ENCODE measurements around the gene SIAH2.

Gene SIAH2

DNA sequence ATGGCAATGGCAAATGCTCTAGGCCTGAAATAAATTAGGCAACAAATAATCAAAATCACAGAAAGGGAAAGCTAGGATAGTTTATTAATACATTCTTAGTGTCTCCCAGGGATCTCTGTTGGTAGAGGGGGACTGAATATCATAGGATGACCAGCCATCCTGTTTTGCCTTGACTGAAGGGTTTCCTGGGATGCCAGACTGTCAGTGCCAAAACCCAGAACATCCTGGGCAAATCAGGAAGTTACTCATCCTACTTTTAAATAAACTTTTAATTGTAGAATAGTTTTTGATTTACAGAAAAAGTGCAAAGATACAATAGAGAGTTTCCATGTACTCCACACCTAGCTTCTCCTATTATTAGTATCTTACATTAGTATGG, 21.8 kb upstream of the SIAH2 start:
- TF ChIP-seq GATA3 (IDR thresholded peaks at IDR 0.05; ENCODE audit: low read depth, low read length) (no peak), GATA2 (IDR thresholded peaks at IDR 0.05; ENCODE audit: low read depth, low read length) (no peak)

DNA sequence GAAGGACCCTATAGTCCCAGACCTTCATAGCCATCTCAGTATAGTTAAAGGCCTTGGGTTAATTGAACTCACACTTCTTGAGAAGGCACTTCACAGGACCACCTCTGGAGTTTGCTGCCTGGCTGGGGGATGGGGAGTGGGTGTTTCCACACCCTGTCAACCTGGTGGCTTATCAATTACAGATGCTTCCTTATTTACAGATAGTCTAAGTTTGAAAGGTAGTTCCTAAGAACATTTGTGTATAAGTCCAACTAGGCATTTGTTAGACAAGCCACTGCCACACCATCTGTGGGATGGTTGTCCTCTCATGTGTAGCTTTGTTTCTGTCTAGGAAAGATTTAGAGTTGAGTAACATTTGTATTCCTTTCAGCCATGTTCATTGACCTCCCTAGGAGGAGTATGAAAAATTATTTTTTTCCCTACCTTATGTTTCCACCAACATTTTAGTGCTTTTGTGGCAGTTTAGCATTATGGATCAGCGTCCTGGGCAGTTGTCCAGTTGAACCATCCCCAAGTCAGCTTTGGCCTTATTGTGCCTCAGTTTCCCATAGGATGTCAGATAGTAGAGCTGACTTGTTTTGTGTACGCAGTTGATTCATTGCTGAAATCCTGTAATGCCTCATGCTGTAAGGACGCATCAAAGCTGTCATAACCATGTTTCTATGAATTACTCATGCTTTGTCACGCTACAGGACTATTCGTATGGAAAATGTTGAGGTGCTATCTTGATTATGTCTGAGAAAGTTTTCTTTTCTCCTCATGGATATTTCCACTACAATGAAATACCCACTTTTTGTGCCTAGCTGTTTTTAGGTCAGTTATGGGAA, 21.2 kb upstream of the SIAH2 start:
- TF ChIP-seq GATA3 (IDR thresholded peaks at IDR 0.05; ENCODE audit: low read depth, low read length) (no peak), GATA2 (IDR thresholded peaks at IDR 0.05; ENCODE audit: low read depth, low read length) (no peak)

DNA sequence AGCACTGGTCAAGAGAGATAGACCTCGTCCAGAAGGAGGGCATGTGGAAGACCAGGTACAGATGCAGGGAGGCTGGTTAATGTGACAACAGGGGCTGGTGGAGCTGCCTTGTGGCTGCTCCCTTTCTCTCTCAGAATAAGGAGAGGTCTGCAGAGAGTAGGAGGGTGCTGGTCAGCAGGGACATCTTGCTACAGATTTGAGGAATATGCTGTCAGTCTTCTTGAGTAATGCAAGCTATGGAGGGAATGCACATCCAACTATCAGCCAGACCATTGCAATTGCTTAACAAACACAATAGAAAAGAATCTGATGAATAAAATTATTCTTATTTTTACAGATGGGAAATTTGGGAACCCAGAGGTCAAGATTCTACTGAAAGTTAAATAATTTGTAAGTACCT, 20.3 kb upstream of the SIAH2 start:
- no peak for TF ChIP-seq GATA2 (IDR thresholded peaks at IDR 0.05; ENCODE audit: low read depth, low read length)
- no peak for TF ChIP-seq GATA3 (IDR thresholded peaks at IDR 0.05; ENCODE audit: low read depth, low read length)

DNA sequence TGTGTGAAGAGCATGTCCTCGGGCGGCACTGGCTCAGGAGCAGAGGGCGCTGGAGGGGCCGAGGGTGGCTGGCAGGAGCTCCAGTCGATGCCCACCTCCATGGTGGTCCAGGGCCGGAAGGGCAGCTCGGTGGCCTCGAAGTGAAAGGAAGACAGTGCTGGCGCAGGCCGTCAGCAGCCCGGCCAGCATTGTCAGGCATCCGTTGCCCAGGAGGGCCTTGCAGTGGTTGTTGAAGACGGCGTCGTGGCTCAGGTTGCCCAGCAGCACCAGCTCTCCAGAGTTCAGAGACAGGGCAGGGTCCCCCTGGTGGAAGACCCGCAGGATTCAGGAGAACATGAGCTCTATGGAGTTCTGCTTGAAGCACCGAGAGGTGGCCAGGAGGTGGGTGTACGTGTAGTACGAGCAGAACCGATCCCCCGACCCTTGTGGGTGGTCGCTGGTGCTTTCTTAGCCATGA, 16.5 kb upstream of the SIAH2 start:
- TF ChIP-seq GATA3 (IDR thresholded peaks at IDR 0.05; ENCODE audit: low read depth, low read length), result no peak
- TF ChIP-seq GATA2 (IDR thresholded peaks at IDR 0.05; ENCODE audit: low read depth, low read length), result no peak

DNA sequence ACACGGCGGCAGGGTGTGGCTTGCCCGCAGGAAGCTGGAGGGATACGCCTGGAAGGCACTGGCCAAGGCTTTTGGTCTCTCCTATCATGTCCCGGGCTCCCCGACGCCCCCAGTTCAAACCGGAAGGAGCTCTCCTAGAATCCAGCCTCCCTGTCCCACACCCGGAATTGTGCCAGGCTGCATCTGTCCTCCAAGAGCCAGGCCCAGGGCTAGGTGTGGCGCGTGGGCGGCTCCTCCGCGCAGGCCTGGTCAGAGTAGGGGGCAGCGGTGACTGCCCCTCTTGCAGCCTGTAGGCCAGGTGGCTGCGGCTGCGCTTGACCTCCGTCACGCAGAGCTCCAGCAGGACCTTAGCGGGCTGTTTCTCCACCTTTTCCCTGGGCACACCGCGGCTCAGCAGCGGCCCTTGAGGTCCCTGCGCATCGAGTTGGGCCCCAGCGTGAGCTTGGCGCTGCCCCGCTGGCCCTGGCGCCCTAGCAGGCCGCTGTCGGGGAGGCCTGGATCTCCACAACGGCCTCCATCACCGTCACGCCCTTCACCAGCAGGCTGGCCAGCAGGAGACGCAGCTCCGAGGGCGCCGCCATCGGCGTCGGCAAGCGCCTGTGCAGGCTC, 15.9 kb upstream of the SIAH2 start:
- TF ChIP-seq GATA3 (IDR thresholded peaks at IDR 0.05; ENCODE audit: low read depth, low read length), result no peak
- TF ChIP-seq GATA2 (IDR thresholded peaks at IDR 0.05; ENCODE audit: low read depth, low read length), result no peak

DNA sequence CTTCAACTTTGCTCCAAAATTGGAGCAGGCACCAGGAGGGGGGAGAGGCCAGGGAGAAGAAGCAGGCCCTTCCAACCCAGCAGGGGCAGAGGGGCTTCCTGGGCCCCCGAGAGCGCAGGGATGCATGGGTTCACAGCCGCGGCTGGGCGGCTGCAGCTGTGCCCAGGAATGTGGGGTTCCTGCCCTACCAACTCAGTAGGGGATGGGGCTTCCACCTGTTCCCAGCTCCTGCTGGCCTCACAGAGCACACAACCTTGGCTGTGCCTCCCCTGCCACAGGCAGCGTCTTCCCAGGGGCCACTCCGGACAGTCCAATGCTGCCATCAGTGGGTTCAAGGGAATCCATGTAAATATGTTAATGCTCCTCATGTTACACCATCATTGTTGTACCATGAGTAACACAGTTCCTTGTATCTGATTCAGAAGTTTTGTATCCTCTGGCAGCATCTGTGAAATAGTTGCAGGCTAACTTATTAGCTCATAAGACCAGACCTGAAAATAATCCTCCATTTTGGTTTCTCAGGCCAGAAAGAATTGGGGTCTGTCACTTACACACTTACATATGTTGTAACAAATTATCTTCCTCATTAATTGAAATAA, 12.1 kb upstream of the SIAH2 start:
- TF ChIP-seq GATA3 (IDR thresholded peaks at IDR 0.05; ENCODE audit: low read depth, low read length) (no peak), GATA2 (IDR thresholded peaks at IDR 0.05; ENCODE audit: low read depth, low read length) (no peak)

DNA sequence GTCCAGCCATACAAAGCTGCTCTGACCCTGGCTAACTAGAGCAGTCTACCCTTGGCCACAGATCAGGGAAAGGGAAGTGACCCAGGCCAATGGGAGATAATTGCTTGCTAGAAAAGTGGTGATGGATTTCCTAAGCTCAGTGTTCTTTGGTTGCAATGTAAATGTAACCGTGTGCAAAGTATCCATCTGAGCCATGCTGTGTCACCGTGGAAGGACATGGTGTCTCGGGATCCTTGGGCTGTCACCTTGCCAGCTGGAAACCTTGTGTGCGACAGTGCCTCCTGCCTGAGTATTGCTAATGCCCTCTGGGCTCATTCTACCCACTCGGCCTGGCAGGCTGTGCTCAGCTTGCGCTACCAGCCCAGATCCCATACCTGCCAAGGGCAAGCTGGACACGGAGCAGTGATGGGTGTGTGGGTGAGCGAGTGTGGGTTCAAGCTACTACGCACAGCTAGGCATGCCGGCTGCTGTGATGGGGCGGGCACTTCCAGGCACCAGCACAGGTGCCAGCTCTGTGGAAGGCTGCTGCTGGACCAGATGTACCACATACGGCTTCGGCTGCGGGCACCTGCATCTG, 10.7 kb upstream of the SIAH2 start:
- TF ChIP-seq GATA2 (IDR thresholded peaks at IDR 0.05; ENCODE audit: low read depth, low read length), result no peak
- no peak for TF ChIP-seq GATA3 (IDR thresholded peaks at IDR 0.05; ENCODE audit: low read depth, low read length)

DNA sequence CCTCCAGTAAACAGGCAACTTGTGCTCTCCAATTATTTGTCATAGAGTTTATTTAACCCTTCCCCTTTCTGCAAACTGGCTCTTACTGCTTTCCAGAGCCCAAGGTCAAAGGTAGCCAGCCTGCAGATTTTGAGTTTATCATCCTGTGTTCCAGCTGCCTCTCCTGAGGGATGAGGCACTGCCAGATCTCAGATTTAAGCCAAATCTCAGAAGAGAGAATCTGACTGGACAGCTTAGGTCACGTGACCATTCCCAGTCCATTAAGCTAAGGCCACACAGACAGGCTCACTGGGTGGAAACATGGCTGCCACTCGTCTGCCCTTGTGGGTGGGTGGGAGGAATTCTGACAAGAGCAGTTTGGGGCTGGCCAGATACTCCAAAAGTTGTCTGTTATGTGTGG, 8.6 kb upstream of the SIAH2 start:
- TF ChIP-seq GATA2 (IDR thresholded peaks at IDR 0.05; ENCODE audit: low read depth, low read length) (no peak), GATA3 (IDR thresholded peaks at IDR 0.05; ENCODE audit: low read depth, low read length) (no peak)

DNA sequence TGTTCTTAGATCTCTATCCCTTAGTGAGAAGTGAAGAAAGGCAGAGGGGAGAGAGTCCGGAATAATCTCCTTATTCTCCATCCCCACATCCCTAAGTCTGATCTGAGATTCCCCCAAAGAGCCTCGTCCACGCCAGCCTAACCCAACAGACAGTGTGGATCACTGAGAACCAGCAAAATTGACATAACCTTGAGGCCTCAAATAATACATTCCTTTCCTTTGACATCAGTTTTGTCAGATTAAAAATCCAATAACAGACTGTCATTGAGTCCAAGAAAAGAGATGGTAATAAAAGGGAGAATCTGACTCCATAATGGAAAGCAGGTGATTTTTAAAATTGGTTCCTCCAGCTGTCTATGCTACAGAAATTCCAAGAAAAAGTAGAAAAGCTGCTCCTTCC, 7.7 kb upstream of the SIAH2 start:
- TF ChIP-seq GATA2 (IDR thresholded peaks at IDR 0.05; ENCODE audit: low read depth, low read length) (no peak), GATA3 (IDR thresholded peaks at IDR 0.05; ENCODE audit: low read depth, low read length) (no peak)

DNA sequence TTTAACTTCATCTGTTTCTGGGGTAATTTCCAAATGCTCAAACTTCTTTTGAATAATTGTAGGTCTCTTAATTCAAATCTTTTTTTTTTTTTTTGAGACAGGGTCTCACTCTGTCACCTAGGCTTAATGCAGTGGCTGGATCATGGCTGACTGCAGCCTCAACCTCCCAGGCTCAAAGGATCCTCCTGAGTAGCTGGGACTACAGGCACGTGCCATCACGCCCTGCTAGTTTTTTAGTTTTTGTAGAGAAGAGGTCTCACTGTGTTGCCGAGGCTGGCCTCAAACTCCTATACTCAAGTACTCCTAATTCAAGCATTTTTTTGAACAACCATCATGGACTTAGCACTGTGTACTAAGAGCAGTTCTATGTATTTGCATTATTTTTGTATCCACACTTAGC, 3.8 kb upstream of the SIAH2 start:
- no peak for TF ChIP-seq GATA3 (IDR thresholded peaks at IDR 0.05; ENCODE audit: low read depth, low read length)
- no peak for TF ChIP-seq GATA2 (IDR thresholded peaks at IDR 0.05; ENCODE audit: low read depth, low read length)

DNA sequence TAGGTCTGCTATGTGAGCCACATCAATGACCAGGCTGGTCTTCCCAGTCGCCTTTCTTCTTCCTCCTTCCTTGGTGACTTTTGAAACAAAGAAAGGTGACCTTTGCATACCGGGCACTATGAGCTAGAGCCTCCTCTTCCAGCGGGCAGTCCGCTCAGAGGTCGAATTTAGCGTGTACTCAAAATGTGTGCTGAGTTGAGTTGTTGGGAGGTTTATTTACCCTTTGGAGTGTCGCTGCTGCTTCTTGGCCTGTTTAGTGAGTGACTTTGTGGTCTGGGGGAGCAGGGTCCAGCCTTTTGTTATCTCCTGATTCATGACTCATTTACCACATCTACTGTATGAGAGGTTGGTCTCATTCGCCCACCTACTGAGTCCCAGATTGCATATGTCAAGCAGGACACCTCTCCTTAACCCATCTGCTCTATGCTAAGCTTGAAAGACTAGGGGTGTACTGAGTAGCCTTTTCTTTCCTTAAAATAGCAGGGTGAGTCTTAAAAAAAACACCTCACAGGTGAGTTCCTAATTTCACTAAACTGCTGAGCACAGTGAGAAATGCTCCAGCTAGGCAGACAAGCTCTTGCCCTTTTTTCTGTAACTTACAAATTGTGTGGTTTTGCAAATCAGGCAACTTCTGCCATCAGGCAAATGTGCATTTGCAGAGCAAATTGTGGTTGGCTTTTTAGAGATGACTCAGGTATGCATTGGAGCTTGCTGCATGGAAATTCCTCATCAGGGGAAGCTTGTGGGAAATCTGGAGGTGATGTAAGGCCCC, 3.2 kb upstream of the SIAH2 start:
- TF ChIP-seq GATA2 (IDR thresholded peaks at IDR 0.05; ENCODE audit: low read depth, low read length) (no peak), GATA3 (IDR thresholded peaks at IDR 0.05; ENCODE audit: low read depth, low read length) (no peak)

DNA sequence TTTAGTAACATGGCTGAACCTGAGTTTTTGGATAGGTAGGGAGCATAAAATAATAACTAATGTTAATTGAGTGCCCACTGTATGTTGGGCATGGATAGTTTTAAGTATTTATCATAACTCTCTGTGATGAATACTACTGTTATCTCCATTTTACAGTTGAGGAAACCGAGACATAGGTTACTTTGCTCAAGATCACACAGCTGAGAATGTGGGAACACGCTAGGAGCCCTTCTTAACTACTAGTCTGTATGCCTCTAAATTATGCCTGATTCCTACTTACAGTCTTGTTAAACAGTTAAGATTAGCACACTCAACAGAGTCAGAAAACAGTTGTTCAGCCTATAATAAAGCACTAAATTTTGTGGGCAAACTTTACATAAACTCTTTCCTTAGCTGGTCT, 2.0 kb upstream of the SIAH2 start:
- no peak for TF ChIP-seq GATA2 (IDR thresholded peaks at IDR 0.05; ENCODE audit: low read depth, low read length)
- no peak for TF ChIP-seq GATA3 (IDR thresholded peaks at IDR 0.05; ENCODE audit: low read depth, low read length)

DNA sequence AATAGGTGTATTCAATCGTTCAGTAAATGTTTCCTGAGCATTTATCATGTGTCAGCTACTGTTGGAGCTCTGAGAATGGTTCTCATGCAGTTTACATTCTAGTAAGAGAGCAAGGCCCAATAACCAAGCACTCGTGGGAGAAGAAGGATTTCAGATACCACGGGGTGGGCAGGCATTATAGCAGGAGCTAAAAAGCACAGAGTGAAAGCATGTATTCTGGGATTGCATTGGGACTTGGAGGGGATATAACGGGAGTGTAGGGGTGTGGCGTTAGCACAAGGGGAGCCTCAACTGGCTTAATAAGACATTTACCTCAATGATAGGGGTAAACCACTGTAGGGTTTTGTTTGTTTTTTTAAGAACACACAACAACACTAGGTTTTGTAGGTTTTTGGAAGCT, 1.6 kb upstream of the SIAH2 start:
- TF ChIP-seq GATA3 (IDR thresholded peaks at IDR 0.05; ENCODE audit: low read depth, low read length) (no peak), GATA2 (IDR thresholded peaks at IDR 0.05; ENCODE audit: low read depth, low read length) (no peak)

Data from SH-SY5Y (cell line).